ENCODE data around the gene PLD3.

Gene PLD3

DNA sequence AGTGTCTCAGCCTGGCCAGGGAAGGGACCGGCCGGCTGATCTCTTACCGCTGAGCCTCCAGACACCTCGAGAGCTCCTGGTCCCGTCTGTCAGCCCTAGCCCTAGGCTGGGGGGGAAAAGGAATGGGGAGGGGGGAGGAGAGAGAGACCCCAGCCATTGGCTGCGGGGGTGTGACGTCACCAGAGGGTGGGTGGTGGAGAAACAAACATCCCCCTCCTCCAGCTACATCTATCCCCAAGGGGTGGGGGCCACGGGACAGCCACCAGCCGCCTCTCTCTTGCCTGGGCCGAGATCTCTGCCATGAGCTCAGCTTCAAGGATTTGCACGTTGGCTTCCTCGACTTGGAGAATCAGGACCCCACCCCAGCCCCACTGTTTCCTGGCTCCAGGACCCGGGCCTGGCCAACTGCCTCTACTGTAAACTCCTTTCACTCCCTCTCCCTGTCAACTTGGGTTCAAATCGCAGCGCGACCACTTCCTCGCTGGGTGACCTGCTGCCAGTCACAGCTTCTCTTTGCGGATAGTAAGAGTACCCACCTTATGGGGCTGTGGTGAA lies 64.9 kb downstream of the PLD3 start, which contains the start of gene PRX:
Gene PRX (minus strand): TSS at position 88 of the 555 bp plus-strand sequence. CDS start 5,446 bp downstream, outside the sequence.
- DNase-seq (ENCODE audit: low read depth) = no peak

DNA sequence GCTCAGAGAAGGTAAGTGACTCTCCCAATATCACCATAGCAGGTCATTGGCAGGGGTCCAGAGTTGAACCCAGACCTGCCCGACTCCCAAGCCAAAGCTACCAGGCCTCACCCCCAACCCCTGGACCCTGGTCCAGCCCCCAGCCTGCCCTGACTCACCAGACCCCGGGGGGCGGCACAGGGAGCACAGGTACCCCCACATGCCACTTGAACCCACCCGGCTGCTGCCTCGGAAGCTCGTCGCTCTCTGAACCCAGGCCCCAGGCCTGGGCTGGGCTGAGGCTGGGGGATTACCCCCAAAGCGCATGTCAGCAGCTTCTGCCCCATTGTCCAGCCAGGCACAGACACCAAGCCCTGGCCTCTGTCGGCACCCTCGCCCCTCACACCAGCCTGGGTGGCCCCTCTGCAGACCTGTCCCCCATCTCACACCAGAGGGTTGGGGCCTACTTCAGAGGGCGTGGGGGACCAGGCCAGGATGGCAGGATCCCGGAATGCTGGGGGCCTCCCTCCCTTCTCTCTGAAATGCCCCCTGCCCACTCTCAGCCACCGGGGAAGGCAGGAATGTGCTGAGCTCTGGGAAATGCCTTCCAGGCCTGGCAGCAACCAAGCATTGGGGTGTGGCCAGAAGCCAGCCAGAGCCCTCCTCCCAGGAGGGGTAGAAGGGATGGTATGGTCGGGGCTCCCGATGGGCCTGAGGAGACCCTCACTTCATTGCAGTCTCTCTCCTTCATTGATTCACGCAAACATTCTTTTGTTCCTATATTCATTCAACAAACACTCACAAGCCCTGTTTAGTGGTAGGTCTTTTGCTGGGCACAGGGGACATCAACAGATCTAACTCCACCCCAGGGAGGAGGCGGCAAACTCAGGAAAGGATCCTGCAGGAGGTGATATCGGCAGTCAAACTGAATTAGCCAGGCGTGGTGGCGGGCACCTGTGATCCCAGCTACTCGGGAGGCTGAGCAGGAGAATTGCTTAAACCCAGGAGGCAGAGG lies 66.3 kb downstream of the PLD3 start:
- no peak for DNase-seq (ENCODE audit: low read depth)

DNA sequence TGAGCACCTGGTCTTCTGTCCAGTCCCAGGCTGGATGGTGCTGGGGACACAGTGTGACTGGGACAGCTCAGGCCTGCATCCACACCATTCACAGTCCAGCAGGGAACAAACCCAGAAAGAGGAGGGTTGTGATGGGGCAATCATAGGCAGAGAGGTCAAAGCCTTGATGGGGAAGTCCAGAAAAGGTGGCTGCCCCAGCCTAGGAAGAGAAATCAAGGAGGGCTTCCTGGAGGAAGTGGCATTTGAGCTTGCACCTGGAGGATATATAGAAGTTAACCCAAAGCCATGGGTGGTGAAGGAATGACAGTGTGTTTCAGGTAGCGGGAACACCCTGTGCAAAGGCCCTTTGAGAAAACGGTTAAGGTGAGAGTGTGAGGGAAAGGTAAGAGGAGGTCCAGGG lies 67.3 kb downstream of the PLD3 start:
- DNase-seq (ENCODE audit: low read depth) = no peak

DNA sequence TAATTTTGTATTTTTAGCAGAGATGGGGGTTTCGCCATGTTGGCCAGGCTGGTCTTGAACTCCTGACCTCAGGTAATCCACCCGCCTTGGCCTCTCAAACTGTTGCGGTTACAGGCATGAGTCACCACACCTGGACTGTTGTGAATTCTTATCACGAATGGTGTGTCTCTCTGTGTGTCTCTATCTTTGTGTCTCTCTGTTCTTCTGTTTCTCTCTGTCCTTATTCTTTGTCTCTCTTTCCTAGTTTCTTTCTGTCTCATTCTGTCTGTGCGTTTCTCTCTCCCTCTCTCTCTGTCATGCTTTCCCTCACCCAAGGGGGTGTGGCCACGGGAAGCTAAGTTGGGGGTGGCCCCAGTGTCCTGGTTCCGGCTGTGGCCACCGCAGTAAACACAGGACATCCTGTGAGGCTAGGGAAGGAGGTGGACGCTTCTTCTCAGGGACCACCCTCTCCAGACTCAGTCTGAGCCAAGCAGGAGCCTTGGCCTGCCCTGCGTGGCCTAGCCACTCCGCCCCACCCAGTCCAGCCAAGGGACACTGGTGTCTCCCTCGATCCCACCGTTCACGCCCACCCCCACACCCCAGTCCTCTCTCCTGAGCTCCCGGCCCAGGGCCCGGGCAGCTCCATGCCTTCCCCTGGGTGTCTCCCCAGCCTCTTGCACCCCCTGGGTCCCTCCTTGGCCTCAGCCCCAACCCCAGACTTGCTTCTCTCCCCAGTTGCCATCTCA lies 68.6 kb downstream of the PLD3 start:
- DNase-seq (ENCODE audit: low read depth) = no peak

DNA sequence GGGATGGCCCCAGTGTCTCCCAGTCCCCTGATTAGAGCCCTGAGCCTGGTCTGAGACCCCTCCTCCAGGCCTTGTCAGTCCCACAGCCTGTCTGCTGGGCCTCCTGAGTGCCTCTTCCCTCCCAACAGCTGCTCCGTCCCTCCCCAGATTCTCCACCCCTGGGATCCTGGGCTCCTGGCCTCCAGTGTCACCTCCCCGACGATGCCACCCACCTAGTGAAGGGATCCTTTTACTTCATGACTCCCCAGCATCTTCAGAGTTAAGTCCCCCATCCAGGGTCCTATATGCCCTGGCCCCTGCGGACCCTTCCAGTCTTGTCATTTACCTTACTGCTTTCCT lies 69.1 kb downstream of the PLD3 start:
- no peak for DNase-seq (ENCODE audit: low read depth)

DNA sequence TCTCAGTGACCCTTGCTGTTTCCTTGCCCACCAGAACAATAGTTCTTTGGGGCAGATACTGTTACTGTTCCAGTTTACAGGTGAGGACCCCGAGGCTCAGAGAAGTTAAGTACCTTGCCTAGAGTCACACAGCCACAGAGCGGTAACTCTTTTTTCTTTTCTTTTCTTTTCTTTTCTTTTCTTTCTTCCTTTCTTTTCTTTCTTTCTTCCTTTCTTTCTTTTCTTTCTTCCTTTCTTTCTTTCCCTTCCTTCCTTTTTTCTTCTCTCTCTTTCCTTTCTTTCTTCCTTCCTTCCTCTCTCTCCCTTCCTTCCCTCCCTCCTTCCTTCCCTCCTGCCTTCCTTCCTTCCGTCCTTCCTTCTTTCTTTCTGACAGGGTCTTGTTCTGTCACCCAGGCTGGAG lies 69.5 kb downstream of the PLD3 start:
- DNase-seq (ENCODE audit: low read depth) = no peak

DNA sequence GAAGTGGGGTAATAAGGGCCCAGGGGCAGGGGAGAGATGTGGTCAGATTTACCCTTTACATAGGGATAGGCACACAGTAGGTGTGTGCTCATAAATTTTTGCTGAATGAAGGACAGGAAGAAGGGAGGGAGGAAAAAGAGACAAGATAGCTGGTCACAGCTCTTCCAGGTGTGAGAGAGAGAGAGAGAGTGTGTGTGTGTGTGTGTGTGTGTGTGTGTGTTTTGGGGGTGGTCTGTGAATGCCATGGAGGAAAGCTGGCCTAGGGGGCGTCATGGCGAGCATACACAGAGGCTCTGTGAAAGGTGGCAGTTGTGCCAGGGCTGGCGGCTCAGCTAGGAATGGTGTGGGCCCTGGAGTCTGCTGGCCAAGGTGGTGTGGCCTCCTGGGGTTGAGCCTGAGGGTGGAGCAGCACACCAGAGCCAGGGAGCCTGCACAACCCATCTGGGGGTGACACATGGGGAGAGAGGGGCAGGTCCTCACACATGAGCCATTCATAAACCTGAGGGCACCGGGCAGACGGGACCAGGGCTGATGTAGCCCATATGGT lies 70.6 kb downstream of the PLD3 start:
- DNase-seq (ENCODE audit: low read depth) = no peak

DNA sequence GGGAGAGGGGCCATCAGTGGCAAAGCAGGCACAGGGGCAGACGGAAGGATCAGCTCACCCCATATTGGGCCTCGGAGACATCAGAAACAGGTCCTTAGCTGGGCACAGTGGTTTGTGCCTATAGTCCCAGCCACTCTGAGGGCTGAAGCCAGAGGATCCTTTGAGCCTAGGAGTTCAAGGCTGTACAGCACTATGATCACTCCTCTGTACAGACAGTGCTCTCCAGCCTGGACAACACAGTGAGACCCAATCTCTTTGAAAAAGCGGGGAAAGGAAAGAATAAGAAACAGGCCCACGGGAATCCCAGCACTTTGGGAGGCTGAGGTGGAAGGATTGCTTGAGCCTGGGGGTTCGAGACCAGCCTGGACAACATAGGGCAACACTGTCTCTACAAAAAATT lies 71.3 kb downstream of the PLD3 start:
- no peak for DNase-seq (ENCODE audit: low read depth)

DNA sequence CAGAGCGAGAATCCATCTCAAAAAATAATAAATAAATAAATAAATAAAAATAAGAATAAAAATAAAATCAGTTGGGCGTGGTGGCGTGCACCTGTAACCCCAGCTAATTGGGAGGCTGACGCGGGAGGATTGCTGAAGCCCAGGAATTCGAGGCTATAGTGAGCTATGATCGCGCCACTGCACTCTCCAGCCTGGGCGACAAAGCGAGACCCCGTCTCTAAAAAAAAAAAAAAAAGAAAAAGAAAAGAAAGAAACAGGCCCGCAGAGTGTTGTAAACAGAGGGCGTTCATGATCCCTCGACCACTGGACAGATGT lies 71.9 kb downstream of the PLD3 start:
- DNase-seq (ENCODE audit: low read depth) = no peak

DNA sequence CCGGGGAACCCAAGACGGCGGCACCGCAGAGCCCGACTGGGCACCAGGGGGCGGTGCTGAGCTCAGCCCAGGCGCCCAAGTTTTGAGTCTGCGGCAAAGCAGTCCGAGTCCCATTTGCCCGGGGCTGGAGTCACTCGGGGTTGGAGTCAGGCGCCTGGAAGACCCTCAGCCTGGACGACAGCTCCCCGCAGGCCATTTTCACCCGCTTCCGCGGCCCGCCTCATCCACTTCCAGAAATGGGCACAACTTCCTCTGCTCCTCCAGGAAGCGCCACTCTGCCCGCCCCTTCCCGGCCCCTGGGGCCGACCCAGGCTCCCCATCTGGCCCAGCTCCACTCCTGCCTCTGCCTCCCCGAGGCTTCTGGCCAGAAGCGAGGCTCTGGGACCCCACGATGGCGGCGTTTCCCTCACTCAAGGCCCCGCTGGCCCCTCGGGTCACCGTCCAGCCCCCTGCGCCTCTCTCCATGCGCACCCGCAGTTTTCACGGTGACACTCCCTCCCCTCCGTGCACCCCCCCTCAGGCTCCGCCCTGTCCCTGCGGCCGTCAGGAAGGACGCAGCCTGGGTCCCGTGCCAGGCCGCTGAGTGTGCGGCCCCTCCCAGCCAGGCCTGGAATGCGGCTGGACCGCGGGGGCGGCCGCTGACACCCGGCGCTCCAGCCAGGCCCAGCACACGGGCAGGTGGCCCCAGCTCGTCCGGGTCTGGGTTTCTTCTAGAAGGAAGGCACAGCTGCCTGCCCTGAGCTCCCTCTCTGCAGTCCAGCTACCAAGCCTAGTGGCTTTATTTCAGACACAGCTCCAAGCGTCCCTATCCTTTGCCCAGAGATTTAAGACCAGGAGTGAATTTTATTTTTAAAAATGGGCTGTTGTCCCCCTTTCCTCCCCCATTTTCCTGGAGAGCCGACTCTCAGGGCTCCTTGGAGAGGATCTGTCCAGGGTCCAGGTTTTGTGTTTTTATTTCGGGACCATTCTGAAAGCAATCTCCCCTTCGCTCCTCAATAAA lies 72.6 kb downstream of the PLD3 start:
- DNase-seq (ENCODE audit: low read depth) = peak; percentile 85

DNA sequence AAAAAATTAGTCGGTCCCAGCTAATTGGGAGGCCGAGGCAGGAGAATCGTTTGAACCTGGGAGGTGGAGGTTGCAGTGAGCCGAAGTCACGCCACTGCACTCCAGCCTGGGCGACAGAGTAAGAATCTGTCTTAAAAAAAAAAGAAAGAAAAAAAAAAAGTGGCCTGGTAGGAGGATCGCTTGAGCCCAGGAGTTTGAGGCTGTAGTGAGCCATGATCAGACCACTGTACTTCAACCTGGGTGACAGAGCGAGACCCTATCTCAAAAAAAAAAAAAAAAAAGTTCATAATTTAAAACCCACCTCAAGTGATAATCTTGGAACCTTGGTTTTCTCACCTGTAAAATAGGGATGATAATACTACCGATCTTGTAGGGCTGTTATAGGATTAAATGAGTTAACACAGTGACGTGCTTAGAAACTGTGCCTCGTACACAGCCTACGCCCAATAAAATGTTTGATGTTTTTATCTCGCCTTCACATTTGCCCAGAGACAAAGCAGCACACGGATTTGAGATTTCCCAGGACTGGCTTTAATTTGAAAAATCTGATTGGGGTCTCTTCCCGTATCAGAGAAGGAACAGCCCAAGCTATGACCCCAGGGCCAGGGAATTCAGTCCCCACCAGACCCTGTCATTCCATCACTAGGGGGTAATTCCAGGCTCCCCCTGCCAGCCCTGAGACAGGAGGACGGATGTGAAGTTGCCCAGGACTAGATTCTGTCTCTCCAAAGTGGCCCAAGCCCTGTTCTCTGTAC lies 73.7 kb downstream of the PLD3 start:
- DNase-seq (ENCODE audit: low read depth) = no peak

DNA sequence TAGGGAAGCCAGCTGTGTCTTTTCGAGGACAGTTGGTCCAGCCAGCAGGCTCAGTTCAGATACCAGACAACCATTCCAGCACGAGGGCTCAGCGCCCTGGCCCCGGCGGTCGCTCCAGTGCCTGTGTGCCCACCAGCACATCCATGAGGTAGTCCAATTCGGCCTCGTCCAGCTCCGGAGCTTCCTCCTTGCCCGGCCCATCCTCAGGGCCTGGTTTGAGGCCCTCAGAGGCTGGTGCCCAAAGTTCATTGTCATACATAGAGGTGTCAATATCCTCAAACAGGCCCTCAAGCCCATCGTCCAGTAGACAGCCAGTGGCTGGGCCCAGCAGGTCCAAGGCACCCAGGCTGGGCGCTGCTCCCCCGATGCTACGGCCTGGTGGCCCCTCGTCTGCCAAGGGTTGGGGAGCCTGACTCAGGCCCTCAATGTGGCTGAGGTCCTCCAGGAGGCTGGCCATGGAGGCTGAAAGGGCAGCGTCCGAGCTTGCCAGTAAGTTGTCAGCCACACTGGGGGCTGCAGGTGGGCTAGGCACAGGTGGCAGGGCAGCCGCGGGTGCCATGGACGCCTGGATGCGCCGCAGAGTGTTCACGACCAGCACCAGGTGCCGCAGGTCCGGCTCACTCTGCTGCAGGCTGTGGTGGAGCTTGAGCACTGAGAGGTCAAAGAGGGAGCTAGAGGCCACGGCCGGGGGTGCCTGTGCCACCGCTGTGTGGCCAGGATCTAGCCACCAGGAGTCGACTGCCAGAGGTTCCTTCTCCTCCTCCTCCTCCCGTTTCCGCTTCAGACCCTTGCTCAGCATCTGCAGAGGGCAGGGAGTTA lies 74.5 kb downstream of the PLD3 start:
- DNase-seq (ENCODE audit: low read depth) = no peak

DNA sequence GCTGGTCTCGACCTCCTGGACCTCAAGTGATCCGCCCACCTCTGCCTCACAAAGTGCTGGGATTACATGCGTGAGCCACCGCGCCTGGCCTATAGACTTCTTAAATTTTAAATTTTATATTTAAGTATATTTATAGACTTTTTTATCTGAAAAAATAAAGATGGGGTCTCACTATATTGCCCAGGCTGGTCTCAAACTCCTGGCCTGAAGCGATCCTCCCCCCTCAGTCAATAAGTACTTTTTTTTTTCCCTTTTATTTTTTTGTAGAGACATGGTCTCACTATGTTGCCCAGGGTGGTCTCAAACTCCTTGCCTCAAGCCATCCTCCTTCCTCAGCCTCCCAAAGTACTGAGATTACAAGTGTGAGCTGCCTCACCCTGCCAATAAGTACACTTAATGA lies 75.4 kb downstream of the PLD3 start:
- DNase-seq (ENCODE audit: low read depth) = no peak

DNA sequence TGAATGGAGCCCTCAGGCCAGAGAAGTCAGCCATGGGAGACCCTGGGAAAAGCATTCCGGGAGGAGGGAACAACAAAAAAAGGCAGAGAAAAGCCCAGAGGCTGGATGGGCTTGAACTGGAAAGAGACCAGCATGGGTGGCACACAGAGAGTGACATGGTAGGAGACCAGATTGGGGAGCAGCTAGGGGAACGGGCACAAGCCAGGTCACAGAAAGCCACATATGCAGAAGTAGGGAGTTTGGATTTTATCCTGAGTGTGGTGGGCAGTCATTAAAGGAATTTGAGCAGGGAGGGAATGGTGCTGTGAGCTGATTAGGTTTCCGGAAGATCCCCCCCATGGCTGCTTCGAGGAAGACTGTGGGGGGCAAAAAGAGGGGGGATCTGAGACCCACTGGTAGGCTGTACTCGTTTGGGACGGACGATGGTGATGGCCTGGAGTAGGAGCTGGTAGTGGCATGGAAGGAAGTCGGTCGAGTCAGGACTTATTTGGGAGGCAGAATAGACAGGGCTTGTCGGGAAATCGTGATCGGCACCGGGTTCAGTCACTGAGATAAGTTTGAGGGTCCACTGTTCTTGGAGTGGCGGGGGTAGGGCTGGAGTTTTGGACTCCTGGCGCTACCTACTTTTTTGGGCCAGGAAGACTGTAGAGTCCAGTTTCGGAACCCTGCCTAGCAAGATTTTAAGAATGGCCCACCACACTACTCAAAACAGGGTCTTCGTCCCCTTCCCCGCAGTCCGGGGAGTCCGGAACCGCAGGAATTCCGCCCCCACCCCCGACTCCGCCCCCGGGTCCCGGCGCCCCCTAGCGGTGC lies 76.3 kb downstream of the PLD3 start:
- DNase-seq (ENCODE audit: low read depth) = no peak

DNA sequence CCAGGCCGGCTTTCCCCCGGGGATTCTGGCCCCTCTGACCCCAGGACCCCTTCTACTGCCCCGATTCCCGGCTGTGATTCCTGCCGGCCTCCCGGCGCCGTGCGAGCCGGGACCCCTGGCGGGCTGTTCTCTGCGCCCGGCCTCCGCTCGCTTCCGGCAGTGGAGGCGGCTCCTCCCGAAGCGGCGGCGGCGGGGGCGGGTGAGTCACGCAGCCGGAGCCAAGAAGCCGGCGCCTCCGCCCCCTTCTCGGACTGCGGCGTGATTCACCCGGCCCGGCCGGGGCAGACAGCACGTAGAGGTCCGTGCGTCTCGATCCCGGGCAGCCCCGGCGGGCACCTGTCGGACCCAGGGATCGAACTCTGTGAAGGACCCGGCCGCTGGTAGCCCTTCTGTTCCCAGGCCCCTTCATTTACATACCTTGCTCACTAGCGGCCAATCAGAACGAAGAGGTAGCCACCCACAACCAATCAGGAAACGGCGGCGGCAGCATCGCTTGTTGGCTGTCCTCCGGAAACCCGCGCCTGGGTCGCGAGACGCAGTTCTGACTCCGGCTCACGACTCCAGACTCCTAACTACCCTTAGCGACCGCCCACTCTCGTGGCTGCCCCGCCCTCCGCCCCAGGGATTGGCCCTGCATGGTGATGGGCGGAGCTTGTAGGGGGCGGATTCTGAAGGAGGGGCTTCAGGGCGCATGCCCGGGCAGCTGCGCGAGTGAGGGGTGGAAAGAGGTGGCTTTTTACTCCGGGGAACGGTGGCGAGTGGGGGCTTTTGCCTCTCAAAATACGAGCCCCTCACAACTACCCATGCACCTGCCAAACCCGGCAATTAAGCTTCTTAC lies 77.2 kb downstream of the PLD3 start, which contains the start of gene SERTAD1:
Gene SERTAD1 (minus strand): TSS at position 543 of the 838 bp plus-strand sequence. CDS start 2,446 bp downstream, outside the sequence.
- peak; percentile 98 for DNase-seq (ENCODE audit: low read depth)

Measured in stromal cell of bone marrow (primary cell).